ENCODE results near the gene SKOR1. TPM values are rescaled to one million over a fixed set of nuclear protein-coding genes. Genes with fewer than 3 reads are reported as not detected.
A peak's percentile ranks its signal among the peaks of the same experiment; 100 is the strongest.

Gene SKOR1
- total RNA-seq, 1 donor from 2014 or later: under 0.01 TPM

- Histone ChIP-seq H3K27me3 (ENCODE audit: control insufficient read depth, insufficient read depth, low read length) (no peaks in the 10 kb centered on the region), H3K4me3 (ENCODE audit: low read depth, low read length) (no peak overlapping the region), H3K36me3 (ENCODE audit: control insufficient read depth, insufficient read depth, low read length) (no peaks in the 10 kb centered on the region)
- FAIRE-seq: no peak
- no peak for DNase-seq (ENCODE audit: low read depth)
- no peak for TF ChIP-seq CTCF (IDR thresholded peaks at IDR 0.05; ENCODE audit: insufficient read depth, low read length, severe bottlenecking)
Observed at GRCh38 chr15:67845974-67846373, 20.7 kb downstream of the SKOR1 start.

- DNase-seq (ENCODE audit: low read depth) (no peak), FAIRE-seq (no peak)
- no peak for TF ChIP-seq CTCF (IDR thresholded peaks at IDR 0.05; ENCODE audit: insufficient read depth, low read length, severe bottlenecking)
- no peaks in the 10 kb centered on the region for H3K36me3 ChIP-seq (ENCODE audit: control insufficient read depth, insufficient read depth, low read length)
- no peak overlapping the region for H3K4me3 ChIP-seq (ENCODE audit: low read depth, low read length)
- no peaks in the 10 kb centered on the region for H3K27me3 ChIP-seq (ENCODE audit: control insufficient read depth, insufficient read depth, low read length)
Observed at GRCh38 chr15:67849538-67849937, 24.2 kb downstream of the SKOR1 start.

- no peak for FAIRE-seq
- Histone ChIP-seq H3K36me3 (ENCODE audit: control insufficient read depth, insufficient read depth, low read length) (no peaks in the 10 kb centered on the region), H3K4me3 (ENCODE audit: low read depth, low read length) (no peak overlapping the region), H3K27me3 (ENCODE audit: control insufficient read depth, insufficient read depth, low read length) (no peaks in the 10 kb centered on the region)
- no peak for TF ChIP-seq CTCF (IDR thresholded peaks at IDR 0.05; ENCODE audit: insufficient read depth, low read length, severe bottlenecking)
- no peak for DNase-seq (ENCODE audit: low read depth)
Observed at GRCh38 chr15:67850336-67850735, 25.0 kb downstream of the SKOR1 start.

- FAIRE-seq (no peak), DNase-seq (ENCODE audit: low read depth) (peak; percentile 65)
- TF ChIP-seq CTCF (IDR thresholded peaks at IDR 0.05; ENCODE audit: insufficient read depth, low read length, severe bottlenecking): no peak
- H3K36me3 ChIP-seq (ENCODE audit: control insufficient read depth, insufficient read depth, low read length): no peaks in the 10 kb centered on the region
- no peaks in the 10 kb centered on the region for H3K27me3 ChIP-seq (ENCODE audit: control insufficient read depth, insufficient read depth, low read length)
- H3K4me3 ChIP-seq (ENCODE audit: low read depth, low read length): no peak overlapping the region
Observed at GRCh38 chr15:67850994-67851571, 25.8 kb downstream of the SKOR1 start.

GRCh38 chr15:67852418-67852817 is 27.1 kb downstream of the SKOR1 start:
- TF ChIP-seq CTCF (IDR thresholded peaks at IDR 0.05; ENCODE audit: insufficient read depth, low read length, severe bottlenecking): no peak
- DNase-seq (ENCODE audit: low read depth) (no peak), FAIRE-seq (no peak)
- H3K4me3 ChIP-seq (ENCODE audit: low read depth, low read length): no peak overlapping the region
- H3K27me3 ChIP-seq (ENCODE audit: control insufficient read depth, insufficient read depth, low read length): no peaks in the 10 kb centered on the region
- no peaks in the 10 kb centered on the region for H3K36me3 ChIP-seq (ENCODE audit: control insufficient read depth, insufficient read depth, low read length)

- FAIRE-seq (no peak), DNase-seq (ENCODE audit: low read depth) (no peak)
- TF ChIP-seq CTCF (IDR thresholded peaks at IDR 0.05; ENCODE audit: insufficient read depth, low read length, severe bottlenecking): no peak
- no peaks in the 10 kb centered on the region for H3K36me3 ChIP-seq (ENCODE audit: control insufficient read depth, insufficient read depth, low read length)
- no peak overlapping the region for H3K4me3 ChIP-seq (ENCODE audit: low read depth, low read length)
- no peaks in the 10 kb centered on the region for H3K27me3 ChIP-seq (ENCODE audit: control insufficient read depth, insufficient read depth, low read length)
Observed at GRCh38 chr15:67853454-67853853, 28.1 kb downstream of the SKOR1 start.
